Myocyte (in vitro differentiated cells): Measurements from ENCODE around the gene LRP1B. TPM values are rescaled to one million over a fixed set of nuclear protein-coding genes. Genes with fewer than 3 reads are reported as not detected.
A peak's percentile ranks its signal among the peaks of the same experiment; 100 is the strongest.

Experiments
- DNase-seq: peaks from one replicate; pipeline ENCODE4 v3.0.0-alpha.2; 2012; ENCODE audit warnings: low read depth
- total RNA-seq: library from RNA; depleted of rRNA; stranded (reverse); fragments of >200 nt; gene quantifications from 2 replicates; pipeline ENCODE4 v1.2.3, GENCODE V29; 2014

LRP1B gene
- total RNA-seq, 1 donor from 2014 or later = 0.05 TPM

DNA sequence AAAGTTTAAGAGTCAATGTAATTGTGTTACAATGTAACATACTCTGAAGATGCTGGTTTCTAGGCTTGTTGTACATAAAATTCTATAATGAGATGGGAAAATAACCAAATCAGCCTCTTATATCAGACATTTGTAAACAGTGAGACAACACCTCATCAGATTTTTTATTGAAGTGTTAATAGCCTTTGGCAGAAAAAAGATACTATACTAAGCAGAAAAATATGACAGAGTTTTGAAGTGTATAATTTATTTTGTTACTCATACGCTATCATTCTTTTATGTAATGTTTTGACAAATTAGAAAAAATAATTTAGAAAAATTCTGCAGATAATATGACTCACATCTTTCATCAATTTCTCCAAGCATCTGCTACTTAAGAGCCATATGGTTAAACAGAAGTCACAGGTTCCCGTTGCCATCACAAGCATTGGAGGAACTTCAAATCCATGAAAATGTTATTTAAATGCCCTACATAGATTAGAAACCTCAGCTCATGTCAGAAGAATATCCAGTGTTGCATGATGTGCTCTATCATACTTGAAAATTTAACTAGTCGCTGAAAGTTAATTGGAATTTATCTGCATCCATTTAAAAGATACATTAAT, 535.4 kb downstream of the LRP1B start:
- no peak for DNase-seq

DNA sequence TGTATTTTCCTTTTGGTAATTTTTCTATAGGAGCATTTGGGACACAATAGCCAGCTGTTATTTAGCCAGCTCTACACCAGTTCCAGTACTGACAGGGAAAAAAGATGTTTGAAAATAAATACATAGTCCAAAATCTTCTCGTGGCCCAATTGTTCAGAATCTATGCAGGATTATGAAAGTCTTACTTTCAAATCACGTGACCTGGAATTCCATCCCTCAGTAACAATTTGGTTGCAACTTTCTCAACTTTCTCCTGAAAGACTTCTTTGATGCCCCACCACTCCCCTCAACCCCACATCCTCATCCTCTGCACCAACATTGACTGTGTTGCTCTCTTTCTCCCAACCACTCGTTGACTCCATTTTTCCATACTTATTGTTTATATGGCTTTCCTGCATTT, 539.0 kb downstream of the LRP1B start:
- DNase-seq = no peak

DNA sequence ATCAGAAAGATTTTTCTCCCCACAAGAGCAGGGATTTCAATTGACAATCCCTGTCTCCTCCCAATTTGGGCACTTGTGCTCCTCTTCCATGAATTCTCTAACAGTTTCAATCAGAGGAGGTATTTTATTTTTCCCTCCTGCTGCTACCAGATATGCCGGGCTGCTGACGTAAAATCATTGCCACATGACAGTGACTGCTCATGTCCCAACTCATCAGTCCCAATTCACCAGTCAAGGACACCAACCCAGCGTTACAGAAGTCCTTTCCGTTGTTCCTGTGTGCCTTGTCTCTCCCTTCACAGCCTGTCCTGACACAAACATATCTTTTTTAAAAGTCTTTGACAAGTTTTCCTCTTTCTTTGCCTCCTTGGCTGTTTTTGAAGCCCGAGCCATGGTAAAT, 540.2 kb downstream of the LRP1B start:
- no peak for DNase-seq

DNA sequence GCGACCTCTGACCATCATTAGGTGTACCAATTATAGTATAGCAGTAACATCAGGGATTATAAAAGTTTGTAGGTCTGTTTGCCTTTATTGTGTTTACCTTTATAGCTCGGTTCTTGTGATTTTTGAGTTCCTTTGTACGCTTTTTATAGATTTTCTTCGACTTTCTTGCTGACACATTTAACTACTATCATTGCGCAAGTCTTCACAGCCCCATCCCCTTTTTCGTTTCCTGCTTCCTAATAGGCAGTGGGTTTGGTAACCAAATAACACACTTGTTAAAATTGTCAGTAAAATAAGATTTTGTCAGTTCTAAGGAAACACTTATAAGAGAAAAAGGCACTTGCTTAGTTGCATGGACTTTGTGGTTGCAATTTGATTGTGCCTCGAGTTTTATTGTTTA, 541.5 kb downstream of the LRP1B start:
- DNase-seq = no peak

DNA sequence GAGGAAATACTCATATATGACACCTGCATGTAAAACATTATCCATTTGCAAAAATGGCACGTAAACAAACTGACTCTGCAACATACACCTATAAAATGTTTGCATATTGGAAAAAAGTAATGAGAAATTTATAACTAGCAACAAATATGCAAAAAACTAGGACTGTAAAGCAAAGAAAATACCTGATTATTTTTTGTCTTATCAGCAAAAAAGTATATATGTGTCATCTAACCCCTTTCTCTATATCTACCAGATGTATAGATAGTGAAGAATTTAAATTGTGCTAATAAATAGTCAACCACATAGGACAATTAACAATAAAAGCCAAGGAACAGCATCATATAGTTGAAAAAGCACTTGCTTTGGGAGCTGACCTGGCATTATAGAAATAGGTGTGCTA, 543.8 kb downstream of the LRP1B start:
- DNase-seq = no peak

DNA sequence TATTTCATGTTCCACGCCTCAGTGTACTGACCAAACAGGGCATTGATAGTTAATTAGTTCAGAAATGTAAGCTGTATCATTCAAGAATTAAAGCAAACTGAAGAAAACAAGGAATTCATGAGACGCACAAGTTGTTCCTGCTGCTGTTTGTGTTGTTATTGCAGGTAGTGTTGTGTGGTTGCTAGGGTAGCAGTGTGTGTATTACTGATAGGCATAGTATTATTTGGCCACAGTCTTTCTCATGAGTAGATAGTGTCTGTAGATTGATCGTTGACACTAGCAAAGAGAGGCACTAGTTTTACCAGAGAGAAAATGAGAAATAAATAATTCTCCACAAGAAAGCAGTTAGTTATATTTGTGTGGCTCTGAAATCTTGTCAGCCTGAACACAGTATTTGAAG, 548.6 kb downstream of the LRP1B start:
- no peak for DNase-seq

DNA sequence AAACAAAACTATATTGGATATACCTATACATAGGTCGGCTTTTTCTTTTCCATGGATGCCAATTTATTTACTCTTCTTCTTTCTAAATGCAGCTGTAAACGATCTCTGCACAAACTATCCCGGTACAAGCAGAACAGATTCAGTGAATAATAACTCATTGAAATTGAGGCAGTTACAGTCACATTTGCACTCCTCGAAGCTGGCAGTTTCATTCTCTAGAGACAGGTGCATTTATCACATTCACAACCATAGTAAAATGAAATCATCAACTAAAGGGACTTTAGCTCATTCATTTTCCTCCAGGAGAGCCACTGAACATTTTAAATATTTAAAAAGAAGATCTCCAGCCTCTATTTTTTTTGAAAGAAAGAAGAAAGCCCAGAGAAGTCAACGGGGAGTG, 551.7 kb downstream of the LRP1B start:
- DNase-seq = no peak

DNA sequence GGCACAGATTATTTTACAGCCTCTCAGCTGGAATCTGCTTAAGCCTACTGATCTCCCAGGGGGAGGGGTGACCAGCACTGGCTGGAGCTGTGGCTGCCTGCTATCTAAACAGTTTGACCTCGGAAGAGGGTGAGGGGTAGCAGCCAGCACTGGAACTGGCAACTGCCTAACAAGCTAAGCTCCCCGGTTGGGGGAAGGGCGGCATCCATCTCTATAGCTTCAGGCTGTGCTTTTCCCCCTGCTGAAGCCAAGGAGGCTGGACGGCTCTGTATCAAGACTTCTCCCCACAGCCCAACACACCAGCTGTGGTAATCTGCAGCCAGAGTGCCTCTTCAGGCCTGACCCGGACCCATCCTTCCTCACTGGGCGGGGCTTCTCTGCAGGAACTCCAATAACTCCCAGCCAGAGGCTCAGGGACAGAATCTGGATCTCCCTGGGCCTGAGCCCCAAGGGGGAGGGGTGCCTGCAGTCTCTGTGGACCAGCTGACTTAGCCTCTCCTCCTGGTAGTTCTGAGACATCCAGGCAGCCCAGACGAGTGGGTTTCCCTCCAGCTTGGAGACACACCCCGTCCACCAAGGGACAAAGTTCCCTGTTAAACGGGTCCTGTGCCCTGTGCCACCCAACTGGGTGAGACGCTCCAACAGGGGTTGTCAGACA, 560.2 kb downstream of the LRP1B start:
- no peak for DNase-seq

DNA sequence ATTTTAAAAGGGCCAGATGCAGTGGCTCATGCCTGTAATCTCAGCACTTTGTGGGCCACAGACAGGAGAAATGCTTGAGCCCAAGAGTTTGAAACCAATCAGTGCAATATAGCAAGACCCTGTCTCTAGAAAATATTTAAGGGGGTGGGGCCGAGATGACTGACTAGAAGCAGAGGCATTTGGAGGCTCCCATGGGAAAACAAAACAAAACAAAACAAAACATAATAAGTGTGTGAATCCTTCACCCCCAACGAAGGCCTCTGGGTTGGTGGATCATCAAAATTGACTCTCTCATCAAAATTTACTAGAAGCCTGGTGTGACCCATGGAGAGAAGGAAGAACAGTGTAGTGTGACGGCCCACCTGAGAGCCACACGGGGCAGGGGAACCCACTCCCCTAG, 560.9 kb downstream of the LRP1B start:
- DNase-seq = no peak

DNA sequence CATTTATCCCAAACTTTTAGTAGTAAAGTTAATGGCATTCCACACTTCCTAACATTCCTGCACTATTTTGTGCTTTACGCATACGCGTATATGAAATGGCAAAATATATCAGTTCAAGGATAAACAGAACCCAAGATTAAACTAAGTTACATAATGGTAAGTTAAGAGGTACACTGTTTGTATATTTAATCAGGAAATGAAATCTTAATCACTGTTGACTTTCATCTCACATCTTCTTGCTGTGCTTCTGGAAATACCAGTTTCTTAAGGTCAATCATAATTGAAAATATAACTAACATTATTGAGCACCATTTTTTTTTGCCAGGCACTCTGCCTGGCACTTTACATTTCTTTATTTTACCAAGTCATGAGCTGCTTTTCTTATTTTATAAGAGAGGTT, 565.2 kb downstream of the LRP1B start:
- no peak for DNase-seq

DNA sequence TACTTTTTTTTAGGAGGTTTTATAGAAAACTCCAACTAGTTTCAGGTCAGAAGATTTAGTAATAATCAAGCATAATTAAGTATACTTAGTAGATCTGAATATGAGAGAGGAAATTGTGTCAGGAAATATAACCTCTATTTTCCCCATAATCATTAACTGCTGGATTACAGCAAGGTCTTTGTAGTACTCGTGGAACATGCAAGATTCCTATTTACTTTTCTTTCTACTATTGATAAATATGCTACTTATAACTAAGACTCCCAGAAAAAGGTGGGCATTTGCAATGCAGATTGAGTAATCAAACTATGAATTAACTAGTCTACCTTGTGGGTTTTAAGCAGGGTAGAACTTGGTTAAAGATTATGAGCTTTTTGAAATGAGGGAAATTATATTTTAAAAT, 570.1 kb downstream of the LRP1B start:
- DNase-seq = no peak

DNA sequence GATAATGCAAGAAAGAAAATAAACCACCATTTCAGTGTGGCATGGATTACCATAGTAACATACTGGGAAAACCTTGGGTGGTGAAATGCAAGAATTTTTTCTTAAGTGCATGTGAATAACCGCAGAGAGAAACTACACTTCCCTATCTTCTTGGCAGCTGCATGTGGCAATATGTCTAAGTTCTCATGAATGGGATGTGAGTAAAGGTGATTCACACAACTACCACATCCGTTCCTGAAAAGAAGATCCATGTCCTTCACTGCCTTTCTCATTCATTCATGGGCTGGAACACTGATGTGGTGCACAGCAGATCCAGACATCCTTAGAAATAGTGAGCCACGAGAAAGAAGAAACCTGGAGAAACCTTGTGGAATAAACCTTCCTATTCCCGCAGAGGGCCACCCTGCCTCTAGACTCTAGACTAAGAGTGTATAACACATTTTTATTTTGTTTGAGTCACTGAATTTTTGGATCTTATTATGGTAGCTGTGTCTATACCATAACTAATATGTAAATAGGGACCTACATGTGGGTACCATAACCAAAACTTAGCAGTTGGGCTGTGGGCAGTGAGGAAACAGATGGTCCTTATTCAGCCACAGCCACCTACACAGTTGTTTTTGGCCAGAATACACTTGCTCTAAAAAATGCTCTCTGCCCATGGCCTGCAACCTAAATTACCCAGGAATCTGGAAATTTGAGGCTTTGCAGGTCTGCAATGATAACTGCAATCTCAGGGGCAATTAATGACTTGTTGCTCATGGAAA, 573.3 kb downstream of the LRP1B start:
- DNase-seq = peak; percentile 40

DNA sequence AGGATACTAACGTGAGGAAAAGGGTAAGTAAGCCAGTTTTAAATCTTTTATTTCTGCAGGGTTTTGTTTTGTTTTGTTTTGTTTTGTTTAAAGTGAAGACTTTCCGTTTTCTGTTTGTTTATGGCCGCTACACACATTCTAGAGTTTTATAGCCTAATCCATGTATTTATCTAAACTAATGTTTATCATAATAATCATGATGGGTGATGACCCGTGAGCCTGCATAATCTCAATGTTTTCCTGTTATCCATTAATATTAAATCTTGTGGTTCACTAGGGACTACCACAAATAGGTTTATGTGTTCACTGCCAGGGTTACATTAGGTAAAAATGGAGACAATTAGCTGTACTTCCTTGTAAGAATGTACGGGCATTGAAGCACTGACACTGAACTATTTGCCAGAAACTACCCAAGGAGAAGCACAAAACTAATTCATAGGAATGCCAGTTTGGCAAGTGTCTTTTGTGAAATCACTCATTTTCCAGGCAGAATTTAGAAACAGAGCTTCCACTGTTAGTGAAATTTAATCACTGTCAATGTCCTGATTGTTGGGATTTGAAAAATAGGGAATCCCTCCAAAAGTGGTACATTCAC, 574.8 kb downstream of the LRP1B start:
- DNase-seq = no peak

DNA sequence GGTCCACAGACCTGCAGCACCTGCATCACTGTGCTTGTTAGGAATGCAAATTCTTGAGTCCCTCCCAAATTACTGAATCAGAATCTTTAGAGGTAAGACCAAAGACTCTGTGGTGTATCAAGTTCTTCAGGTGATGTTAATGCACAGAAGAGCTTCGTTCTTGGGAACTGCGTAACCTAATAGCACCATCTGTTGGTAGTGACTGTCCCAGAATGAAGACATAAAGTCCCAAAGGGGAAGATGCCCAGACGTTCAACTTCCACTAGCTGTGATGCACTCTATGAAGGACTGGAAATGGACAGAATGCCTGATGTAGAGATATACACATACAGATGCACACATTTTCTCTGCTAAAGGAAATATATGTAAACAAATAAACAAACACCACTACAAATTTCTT, 576.0 kb downstream of the LRP1B start:
- peak; percentile 30 for DNase-seq

DNA sequence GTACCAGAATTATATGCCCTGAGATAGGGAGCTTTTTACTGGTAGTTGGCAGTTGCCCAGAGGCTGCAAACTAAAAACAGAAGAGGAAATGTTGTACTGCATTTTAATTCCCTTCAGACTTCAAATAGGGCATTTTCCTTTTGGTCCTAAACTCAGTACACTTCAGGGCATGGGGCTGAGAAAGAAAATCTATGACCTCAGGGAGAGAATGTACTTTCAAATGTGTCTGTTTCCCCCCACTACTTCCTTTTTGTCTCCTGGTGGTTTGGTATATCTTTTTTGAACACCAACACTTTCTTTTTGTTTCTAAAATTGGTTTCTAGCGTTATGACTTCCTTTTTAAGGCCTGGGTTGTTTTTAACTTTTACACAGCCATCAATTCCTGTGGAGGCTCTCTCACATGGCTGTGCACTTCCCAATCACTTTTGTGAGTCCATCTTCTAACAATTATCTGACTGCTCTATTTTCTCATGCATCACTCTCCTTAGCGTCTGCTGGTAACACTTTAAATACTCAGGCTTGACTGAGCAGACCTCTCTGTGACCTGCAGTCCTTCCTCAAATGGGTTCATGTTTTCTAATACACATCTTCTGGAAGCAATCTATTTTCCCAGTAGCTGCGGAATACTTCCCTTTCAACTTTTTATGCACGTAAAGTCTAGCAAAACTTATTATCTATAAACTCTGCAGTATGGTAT, 596.0 kb downstream of the LRP1B start:
- no peak for DNase-seq

DNA sequence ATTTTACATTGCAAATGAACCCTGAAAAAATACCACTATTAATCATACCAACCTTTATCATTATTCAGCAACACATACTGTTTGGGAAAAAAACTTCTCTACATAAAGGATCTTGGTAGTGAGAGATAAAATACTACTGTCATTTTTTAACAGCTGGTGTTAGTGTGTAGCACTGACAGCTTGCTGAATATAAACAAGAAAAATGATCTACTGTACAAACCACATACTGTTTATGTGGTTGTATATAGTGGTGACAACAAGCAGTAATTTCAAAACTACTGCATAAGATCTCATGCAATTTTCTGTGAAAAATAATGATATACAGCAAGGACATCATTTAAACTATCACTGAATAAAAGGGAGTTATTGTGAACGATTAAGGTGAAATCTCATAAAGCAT, 601.2 kb downstream of the LRP1B start:
- no peak for DNase-seq

DNA sequence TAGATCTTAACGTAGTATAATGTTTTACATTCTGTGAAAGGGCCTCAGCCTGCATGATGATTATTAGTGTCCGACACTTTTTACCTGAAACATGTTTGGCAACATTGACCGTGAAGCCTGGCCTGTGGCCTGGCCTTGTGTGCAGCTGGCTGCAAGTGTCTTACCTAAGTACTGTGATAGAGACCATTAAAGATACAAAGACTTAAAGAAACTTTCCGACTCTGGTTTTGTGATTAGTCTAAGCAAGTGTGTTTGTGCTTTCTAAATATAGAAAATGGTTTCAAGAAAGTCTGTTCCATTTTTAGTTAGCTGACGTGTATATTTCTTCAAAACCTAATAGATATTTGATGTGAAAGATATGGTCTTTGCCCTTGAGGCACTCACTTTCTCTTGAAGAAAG, 601.8 kb downstream of the LRP1B start:
- no peak for DNase-seq

DNA sequence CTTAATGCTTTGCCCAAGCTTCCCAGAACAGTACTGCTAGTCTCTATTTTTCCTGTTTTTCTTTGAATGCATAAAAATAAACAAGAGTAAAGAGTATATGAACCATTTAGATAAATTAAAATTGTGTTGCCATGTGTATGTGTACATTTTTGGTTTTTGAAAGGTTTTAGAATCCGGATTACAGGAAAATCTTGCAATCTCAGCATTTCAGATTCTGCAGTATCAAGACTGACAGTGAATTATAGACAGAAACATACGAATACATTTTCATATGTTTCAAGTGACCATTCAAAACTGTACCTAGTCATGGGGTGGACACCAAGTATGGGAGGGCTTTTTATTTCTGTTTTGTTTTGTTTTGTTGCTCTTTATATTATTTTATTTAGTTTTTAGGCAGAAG, 604.1 kb downstream of the LRP1B start:
- DNase-seq = no peak

DNA sequence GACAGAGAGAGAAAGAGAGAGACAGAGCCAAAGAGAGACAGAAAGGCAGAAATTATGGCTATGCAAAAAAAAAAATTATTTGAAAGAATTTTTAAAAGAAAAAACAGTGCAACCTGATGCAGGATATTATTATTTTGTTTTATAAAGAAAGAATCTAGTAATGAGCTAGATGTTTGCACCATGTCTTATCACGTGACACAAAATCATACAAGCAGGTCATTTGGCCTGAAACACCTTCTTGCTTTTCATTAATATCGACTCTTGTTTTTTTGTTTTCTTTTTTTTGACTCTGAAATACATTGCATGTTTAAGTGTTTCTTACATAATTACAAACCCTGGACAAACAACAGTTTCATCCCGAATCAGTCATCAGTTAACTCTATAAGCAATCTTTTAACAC, 606.0 kb downstream of the LRP1B start:
- no peak for DNase-seq

DNA sequence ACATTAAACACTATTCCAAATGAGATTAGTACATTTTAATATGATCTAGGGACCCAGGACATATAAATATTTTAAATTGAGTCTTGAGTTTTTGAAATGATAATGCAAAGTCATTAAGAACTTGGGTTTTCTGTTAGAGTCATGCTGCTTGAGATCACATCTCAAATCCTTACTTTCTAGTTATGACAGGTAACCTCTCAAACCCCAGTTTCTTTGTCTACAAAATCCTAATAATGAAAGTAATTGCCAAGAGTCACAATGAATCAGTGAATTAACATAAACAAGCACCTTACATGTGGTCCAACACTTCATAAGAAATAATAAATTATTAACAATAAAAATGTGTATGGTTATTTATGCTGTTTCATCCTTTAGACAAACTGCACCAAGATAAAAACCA, 607.6 kb downstream of the LRP1B start:
- DNase-seq = no peak

DNA sequence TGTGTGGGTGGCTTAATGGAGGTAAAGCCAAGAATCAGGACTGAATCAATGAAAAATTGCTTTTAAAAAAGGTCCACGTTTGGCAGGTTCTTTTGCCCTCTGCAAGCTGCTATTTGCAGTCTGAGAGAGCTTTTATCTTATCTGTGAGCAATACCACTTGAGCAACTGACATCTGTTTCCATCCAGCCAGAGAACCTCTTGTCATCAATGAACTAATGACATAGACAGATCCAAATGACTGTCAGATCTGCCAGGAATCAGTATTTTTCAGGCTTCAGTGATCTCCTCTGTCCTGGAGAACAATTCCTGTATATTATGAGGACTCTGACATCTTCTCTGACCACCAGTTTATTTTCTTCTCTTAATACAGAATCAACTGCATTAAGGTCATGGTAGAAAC, 608.1 kb downstream of the LRP1B start:
- DNase-seq = no peak

DNA sequence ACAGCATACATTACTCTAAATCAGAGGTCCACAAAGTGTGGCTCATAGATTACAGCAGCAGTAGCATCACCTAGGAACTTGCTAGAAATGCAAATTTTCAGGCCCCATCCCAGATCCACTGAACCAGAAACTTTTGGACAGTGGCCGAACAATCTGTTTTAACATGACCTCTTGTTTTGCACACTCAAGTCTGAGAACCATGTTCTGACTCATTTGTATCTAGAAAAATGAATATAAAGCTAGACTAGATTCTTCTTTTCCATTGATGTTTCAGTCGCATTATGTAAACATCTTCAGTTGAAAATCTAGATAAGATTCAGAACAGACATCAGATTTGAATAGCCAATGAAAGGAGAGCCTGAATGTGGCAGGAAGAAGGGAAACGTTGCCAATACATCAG, 608.8 kb downstream of the LRP1B start:
- no peak for DNase-seq
